ENCODE data around the gene C20orf202.

GRCh38 chr20:1215386-1216170, 12.3 kb downstream of the C20orf202 start:
- TF ChIP-seq POLR2A (IDR thresholded peaks at IDR 0.05) (no peak), CTCF (IDR thresholded peaks at IDR 0.05) (no peak), POLR2AphosphoS5 (IDR thresholded peaks at IDR 0.05) (no peak)
